A673 (cell line): ENCODE results near the gene KLF16.

Experiments
- EZH2 ChIP-seq: fragments of 200-600 bp; sonication (generic); IDR thresholded peaks from 2 replicates; pipeline ENCODE4 v1.6.1; 2017; ENCODE audit warnings: borderline replicate concordance, low read depth, mild to moderate bottlenecking, mixed read lengths, antibody characterized with exemption, low read length; ENCODE audit not compliant: poor library complexity, severe bottlenecking
- TF ChIP-seq, protein P1 (sequence below): fragments of 300-800, 200-600 bp; sonication (generic); conservative IDR thresholded peaks from 2 replicates; pipeline ENCODE4 v1.5.1; 2017; ENCODE audit warnings: low read depth, mild to moderate bottlenecking, antibody characterized with exemption, low read length, moderate library complexity, mixed read lengths

DNA sequence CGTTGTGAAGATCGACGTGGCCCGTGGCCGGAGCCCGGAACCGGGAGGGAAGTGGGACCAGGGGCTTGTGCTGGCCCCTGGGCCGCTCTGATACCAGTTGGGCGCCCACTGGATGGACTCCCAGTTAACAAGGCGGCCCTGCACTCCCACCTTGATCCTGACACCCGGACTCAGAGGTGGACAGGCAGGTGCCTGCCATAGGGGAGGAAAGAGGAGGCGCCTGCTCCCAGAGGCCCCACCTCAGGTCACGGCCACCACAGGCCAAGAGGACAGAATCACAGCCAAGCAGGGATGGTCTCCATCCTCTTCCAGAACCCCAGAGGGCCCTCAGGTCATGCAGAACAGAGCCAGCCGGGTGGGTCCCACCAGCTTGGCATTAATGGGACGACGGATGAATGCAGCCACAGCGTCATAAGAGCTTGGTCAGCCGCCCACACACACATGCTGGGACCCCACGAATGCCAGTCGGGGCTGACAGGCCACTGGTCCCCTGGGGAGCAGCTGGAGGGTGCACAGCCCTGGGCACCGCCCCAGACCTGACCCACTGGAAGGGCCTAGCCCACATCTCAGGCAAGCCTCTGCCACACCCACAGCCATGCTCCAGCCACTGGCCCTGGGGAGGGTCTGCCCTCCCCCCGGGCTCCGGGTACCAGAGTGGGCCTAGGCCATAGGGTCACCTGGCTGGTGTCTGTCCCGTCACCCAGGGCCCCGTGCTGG is 9.6 kb upstream of the KLF16 start:
- TF ChIP-seq, protein P1, sequence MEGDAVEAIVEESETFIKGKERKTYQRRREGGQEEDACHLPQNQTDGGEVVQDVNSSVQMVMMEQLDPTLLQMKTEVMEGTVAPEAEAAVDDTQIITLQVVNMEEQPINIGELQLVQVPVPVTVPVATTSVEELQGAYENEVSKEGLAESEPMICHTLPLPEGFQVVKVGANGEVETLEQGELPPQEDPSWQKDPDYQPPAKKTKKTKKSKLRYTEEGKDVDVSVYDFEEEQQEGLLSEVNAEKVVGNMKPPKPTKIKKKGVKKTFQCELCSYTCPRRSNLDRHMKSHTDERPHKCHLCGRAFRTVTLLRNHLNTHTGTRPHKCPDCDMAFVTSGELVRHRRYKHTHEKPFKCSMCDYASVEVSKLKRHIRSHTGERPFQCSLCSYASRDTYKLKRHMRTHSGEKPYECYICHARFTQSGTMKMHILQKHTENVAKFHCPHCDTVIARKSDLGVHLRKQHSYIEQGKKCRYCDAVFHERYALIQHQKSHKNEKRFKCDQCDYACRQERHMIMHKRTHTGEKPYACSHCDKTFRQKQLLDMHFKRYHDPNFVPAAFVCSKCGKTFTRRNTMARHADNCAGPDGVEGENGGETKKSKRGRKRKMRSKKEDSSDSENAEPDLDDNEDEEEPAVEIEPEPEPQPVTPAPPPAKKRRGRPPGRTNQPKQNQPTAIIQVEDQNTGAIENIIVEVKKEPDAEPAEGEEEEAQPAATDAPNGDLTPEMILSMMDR = no peak
- TF ChIP-seq EZH2 = no peak
